ENCODE data around the gene CHCHD10.

GRCh38 chr22:23764899-23765881, 2.6 kb downstream of the CHCHD10 start:
- TF ChIP-seq, protein P1, sequence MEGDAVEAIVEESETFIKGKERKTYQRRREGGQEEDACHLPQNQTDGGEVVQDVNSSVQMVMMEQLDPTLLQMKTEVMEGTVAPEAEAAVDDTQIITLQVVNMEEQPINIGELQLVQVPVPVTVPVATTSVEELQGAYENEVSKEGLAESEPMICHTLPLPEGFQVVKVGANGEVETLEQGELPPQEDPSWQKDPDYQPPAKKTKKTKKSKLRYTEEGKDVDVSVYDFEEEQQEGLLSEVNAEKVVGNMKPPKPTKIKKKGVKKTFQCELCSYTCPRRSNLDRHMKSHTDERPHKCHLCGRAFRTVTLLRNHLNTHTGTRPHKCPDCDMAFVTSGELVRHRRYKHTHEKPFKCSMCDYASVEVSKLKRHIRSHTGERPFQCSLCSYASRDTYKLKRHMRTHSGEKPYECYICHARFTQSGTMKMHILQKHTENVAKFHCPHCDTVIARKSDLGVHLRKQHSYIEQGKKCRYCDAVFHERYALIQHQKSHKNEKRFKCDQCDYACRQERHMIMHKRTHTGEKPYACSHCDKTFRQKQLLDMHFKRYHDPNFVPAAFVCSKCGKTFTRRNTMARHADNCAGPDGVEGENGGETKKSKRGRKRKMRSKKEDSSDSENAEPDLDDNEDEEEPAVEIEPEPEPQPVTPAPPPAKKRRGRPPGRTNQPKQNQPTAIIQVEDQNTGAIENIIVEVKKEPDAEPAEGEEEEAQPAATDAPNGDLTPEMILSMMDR (IDR thresholded peaks at IDR 0.05 in 8 of 11, conservative IDR thresholded peaks at IDR 0.05 in 3 of 11): no peak
- TF ChIP-seq POLR2AphosphoS5 (IDR thresholded peaks at IDR 0.05): no peak
- TF ChIP-seq POLR2A (IDR thresholded peaks at IDR 0.05): no peak

Data from spleen (tissue), 7 donors.